ENCODE measurements around the gene ARHGAP27. TPM values are rescaled to one million over a fixed set of nuclear protein-coding genes. Genes with fewer than 3 reads are reported as not detected.

ARHGAP27 gene
- total and polyA plus RNA-seq, 2 experiments from 2014 or later, result 5.6 to 17.7 TPM

- no peak for TF ChIP-seq CTCF (IDR thresholded peaks at IDR 0.05; ENCODE audit: low read depth, low read length)
- H3K36me3 ChIP-seq, result no peaks in the 10 kb centered on the region
- DNase-seq (ENCODE audit: low read depth in 1 of 2, low spot score in 1 of 2), result no peak
- peaks cover 11% of the 10 kb centered on the region for H3K4me1 ChIP-seq (ENCODE audit: low read depth)
- no peaks in the 10 kb centered on the region for H3K9me3 ChIP-seq (ENCODE audit: low read depth)
- no peaks in the 10 kb centered on the region for H3K27me3 ChIP-seq
- no peak overlapping the region for H3K4me3 ChIP-seq
- no peak overlapping the region for H3K27ac ChIP-seq
These were observed 34.9 kb downstream of the ARHGAP27 start for GRCh38 chr17:45397796-45398195.

DNA sequence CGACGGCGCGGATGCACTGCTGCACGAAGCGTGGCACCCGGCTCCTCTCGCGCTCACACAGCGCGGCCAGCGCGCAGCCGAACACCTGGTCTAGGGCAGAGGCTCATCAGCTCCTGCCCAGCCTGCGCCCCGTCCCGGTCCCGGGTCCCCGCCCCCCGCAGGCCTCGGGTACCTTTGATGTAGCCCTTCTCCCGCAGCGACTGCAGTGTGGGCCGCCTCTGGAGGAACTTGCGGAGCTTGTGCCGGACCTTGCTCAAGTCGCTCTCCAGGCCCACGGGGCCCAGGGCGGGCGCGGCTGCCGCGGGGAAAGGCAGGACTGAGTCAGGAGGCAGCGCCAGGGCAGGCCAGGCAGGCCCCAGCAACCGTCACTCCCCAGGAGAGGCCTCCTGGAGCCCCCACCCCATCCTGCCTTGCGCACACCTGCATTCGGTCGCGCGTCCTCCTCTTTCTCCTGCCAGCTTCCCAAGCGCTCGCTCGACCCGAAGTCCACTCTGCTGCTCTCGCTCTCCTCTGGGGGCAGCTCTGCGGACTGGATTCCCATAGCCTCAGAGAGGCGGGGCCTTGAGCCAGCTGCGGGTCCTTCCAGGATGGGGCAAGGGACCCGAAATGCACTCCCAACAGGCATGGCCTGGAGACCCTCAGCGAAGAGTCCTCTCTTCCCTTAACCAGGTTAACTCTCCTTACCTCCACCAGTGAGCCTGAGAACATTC, 36.0 kb downstream of the ARHGAP27 start:
- Histone ChIP-seq H3K27ac (no peak overlapping the region), H3K4me1 (ENCODE audit: low read depth) (peaks cover 10% of the 10 kb centered on the region), H3K4me3 (no peak overlapping the region), H3K9me3 (ENCODE audit: low read depth) (no peaks in the 10 kb centered on the region), H3K27me3 (no peaks in the 10 kb centered on the region), H3K36me3 (no peaks in the 10 kb centered on the region)
- no peak for DNase-seq (ENCODE audit: low read depth in 1 of 2, low spot score in 1 of 2)
- no peak for TF ChIP-seq CTCF (IDR thresholded peaks at IDR 0.05; ENCODE audit: low read depth, low read length)

GRCh38 chr17:45395569-45396415, 36.9 kb downstream of the ARHGAP27 start:
- H3K4me1 ChIP-seq (ENCODE audit: low read depth), result peaks cover 10% of the 10 kb centered on the region
- H3K27ac ChIP-seq, result no peak overlapping the region
- no peaks in the 10 kb centered on the region for H3K36me3 ChIP-seq
- DNase-seq (ENCODE audit: low read depth in 1 of 2, low spot score in 1 of 2), result no peak
- no peak for TF ChIP-seq CTCF (IDR thresholded peaks at IDR 0.05; ENCODE audit: low read depth, low read length)
- H3K27me3 ChIP-seq, result no peaks in the 10 kb centered on the region
- H3K4me3 ChIP-seq, result no peak overlapping the region
- no peaks in the 10 kb centered on the region for H3K9me3 ChIP-seq (ENCODE audit: low read depth)

DNA sequence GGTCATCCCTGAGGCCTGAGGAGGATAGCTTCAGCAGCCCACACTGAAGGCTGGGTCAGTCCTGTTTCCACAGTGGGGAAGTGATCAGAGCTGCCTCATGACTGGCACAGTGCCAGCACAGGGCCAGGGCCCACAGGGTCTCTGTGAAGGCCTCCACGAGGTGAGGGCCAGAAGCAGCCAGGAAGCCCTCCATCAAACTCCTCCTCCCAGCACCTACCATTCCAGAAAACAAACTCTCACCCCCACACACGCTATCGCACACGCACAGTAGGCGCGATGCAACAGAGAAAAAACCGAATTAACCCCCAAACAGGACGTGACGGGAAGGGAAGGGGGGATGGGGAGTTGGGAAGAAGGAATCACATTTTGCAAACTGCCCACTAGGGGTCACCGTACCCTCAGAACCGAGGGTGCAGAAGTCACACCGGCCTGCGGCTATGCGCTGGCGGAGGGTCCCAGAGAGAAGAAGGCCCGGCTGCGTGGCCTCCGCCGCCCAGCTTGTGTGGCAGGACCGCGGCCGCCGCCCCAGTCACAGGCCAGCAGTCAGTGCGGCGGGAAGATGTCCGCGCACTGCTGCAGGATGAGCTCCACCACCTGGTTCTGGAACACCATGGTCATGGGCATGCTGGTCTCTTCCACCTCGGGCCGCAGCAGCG, 37.6 kb downstream of the ARHGAP27 start:
- H3K36me3 ChIP-seq, result no peaks in the 10 kb centered on the region
- no peaks in the 10 kb centered on the region for H3K27me3 ChIP-seq
- H3K9me3 ChIP-seq (ENCODE audit: low read depth), result no peaks in the 10 kb centered on the region
- no peak overlapping the region for H3K27ac ChIP-seq
- peak; percentile 74 for TF ChIP-seq CTCF (IDR thresholded peaks at IDR 0.05; ENCODE audit: low read depth, low read length)
- no peak overlapping the region for H3K4me3 ChIP-seq
- peaks cover 10% of the 10 kb centered on the region for H3K4me1 ChIP-seq (ENCODE audit: low read depth)
- DNase-seq (ENCODE audit: low read depth in 1 of 2, low spot score in 1 of 2), result peak; percentile 88 to 95

DNA sequence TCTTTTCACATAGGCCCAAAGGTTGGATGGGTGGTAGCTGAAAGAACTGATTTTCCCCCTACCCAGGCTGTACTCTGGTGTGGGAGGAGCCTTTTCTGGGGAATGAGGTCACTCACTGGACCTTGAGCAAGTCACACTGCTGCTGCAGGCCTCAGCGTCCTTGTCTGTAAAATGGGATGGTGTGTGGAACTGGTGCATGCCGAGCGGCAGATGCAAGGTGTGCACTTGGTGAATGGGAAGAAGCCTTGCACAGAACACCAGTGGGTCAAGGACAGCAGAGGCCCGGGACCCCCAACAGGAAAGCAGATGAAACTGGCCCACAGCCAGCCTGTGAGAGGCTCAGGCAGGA, 38.1 kb downstream of the ARHGAP27 start:
- no peak for TF ChIP-seq CTCF (IDR thresholded peaks at IDR 0.05; ENCODE audit: low read depth, low read length)
- no peaks in the 10 kb centered on the region for H3K9me3 ChIP-seq (ENCODE audit: low read depth)
- H3K27ac ChIP-seq, result no peak overlapping the region
- no peak overlapping the region for H3K4me3 ChIP-seq
- peaks cover 8% of the 10 kb centered on the region for H3K4me1 ChIP-seq (ENCODE audit: low read depth)
- H3K36me3 ChIP-seq, result no peaks in the 10 kb centered on the region
- no peaks in the 10 kb centered on the region for H3K27me3 ChIP-seq
- no peak for DNase-seq (ENCODE audit: low read depth in 1 of 2, low spot score in 1 of 2)
